Endothelial cell of umbilical vein (primary cell): ENCODE measurements around the gene MCC. TPM values are rescaled to one million over a fixed set of nuclear protein-coding genes. Genes with fewer than 3 reads are reported as not detected.

Experiments used
- BruUV-seq: library from RNA; stranded (reverse); fragments of 400-500 nt; replicated peaks from 2 replicates; lab custom pipeline; 2021; lab: Mats Ljungman, UMichigan
- CTCF ChIA-PET: fragments of 300-600, 350-600 bp; sonication (Branson Sonifier 250); formaldehyde crosslinking; loops from one replicate; lab custom pipeline; 2021; ENCODE audit warnings: antibody characterized with exemption, inconsistent platforms; lab: Charles Lee
- POLR2A ChIA-PET: fragments of 300-600, 350-600 bp; sonication (Branson Sonifier 250); formaldehyde crosslinking; loops from one replicate; lab custom pipeline; 2021; ENCODE audit warnings: antibody characterized with exemption, inconsistent platforms; lab: Charles Lee
- DNase-seq: peaks from one replicate; pipeline ENCODE4 v3.0.0-alpha.2; 2011; ENCODE audit warnings: low read depth, low spot score
- FAIRE-seq: peaks from 2 replicates; lab custom pipeline; 2011; peaks lifted over from hg19 to GRCh38; lab: Jason Lieb, UNC
- H2AFZ ChIP-seq: 2 replicates; pipeline ENCODE4 v1.6.0; 2012; ENCODE audit warnings: low read depth, low read length, control low read depth, inconsistent platforms
- H3K27ac ChIP-seq: 2 replicates; pipeline ENCODE4 v1.5.1; 2011; ENCODE audit warnings: low read depth, mild to moderate bottlenecking, control low read depth, low read length, moderate library complexity; ENCODE audit not compliant: insufficient read depth
- H3K27me3 ChIP-seq, 2 experiments: 2 replicates each; pipeline versions ENCODE4 v1.6.0 to v1.6.1; 2011; ENCODE audit warnings: low read length in 2 of 2, mixed read lengths in 1 of 2; ENCODE audit not compliant: control insufficient read depth in 2 of 2, insufficient read depth in 2 of 2
- H3K36me3 ChIP-seq, 2 experiments: 2 replicates in 1 of 2; 3 replicates in 1 of 2; pipeline ENCODE4 v1.5.1; 2011; ENCODE audit warnings: low read length in 2 of 2, mild to moderate bottlenecking in 1 of 2, moderate library complexity in 1 of 2; ENCODE audit not compliant: control insufficient read depth in 2 of 2, insufficient read depth in 2 of 2; ENCODE audit errors: extremely low read depth in 1 of 2
- H3K4me1 ChIP-seq: 3 replicates; pipeline ENCODE4 v1.5.1; 2011; ENCODE audit warnings: mild to moderate bottlenecking, low read length; ENCODE audit not compliant: control insufficient read depth, insufficient read depth; ENCODE audit errors: extremely low read depth
- H3K4me2 ChIP-seq: 2 replicates; pipeline ENCODE4 v1.6.1; 2011; ENCODE audit warnings: low read length, control low read depth, mixed read lengths; ENCODE audit not compliant: insufficient read depth
- H3K4me3 ChIP-seq, 3 experiments: fragments of 200-600 bp in 1 of 3; sonication (generic), shearing (Covaris generic) in 1 of 3; replicated peaks in 1 of 3; 2 replicates each; pipeline ENCODE4 v1.5.1; 2011 to 2016; ENCODE audit warnings: control low read depth in 3 of 3, low read length in 3 of 3, mild to moderate bottlenecking in 2 of 3, inconsistent platforms in 1 of 3, low read depth in 1 of 3, moderate library complexity in 1 of 3; ENCODE audit not compliant: insufficient read depth in 1 of 3
- H3K79me2 ChIP-seq: 2 replicates; pipeline ENCODE4 v1.6.0; 2012; ENCODE audit warnings: low read length, inconsistent platforms; ENCODE audit not compliant: control insufficient read depth, insufficient read depth
- H3K9ac ChIP-seq: replicated peaks from 2 replicates; pipeline ENCODE3; 2011; ENCODE audit warnings: low read length, control low read depth; ENCODE audit not compliant: insufficient read depth; ENCODE audit errors: extremely low read depth
- H3K9me1 ChIP-seq: replicated peaks from 3 replicates; pipeline ENCODE4 v1.6.0; 2011; ENCODE audit warnings: mild to moderate bottlenecking, low read length; ENCODE audit not compliant: control insufficient read depth, insufficient read depth; ENCODE audit errors: extremely low read depth
- H3K9me3 ChIP-seq: replicated peaks from 2 replicates; pipeline ENCODE4 v1.5.1; 2012; ENCODE audit warnings: low read length, inconsistent platforms; ENCODE audit not compliant: control insufficient read depth, insufficient read depth
- H4K20me1 ChIP-seq: replicated peaks from 2 replicates; pipeline ENCODE3; 2011; ENCODE audit warnings: mild to moderate bottlenecking, low read length; ENCODE audit not compliant: control insufficient read depth, insufficient read depth; ENCODE audit errors: extremely low read depth
- EZH2 ChIP-seq: IDR thresholded peaks from 2 replicates; pipeline ENCODE4 v1.6.1; 2012; ENCODE audit warnings: borderline replicate concordance, low read depth, mild to moderate bottlenecking, moderate library complexity, low read length, inconsistent platforms; ENCODE audit not compliant: severe bottlenecking
- FOS ChIP-seq: IDR thresholded peaks from 2 replicates; pipeline ENCODE4 v1.6.1; 2011; ENCODE audit warnings: mild to moderate bottlenecking, low read length, moderate library complexity, borderline replicate concordance; ENCODE audit not compliant: insufficient read depth
- GATA2 ChIP-seq: IDR thresholded peaks from 2 replicates; pipeline ENCODE4 v1.7.0; 2011; ENCODE audit warnings: low read depth, mild to moderate bottlenecking, moderate library complexity, mixed read lengths, low read length; ENCODE audit not compliant: insufficient read length, insufficient read depth
- JUN ChIP-seq: IDR thresholded peaks from 2 replicates; pipeline ENCODE4 v1.6.1; 2011; ENCODE audit warnings: borderline replicate concordance, low read depth; ENCODE audit not compliant: insufficient read length, insufficient read depth
- MYC ChIP-seq: IDR thresholded peaks from one replicate; pipeline ENCODE4 v1.6.1; 2011; ENCODE audit warnings: mild to moderate bottlenecking, low read depth, low read length
- POLR2A ChIP-seq: IDR thresholded peaks from 2 replicates; pipeline ENCODE4 v1.6.1; 2012; ENCODE audit warnings: low read depth, mild to moderate bottlenecking, control low read depth, low read length
- POLR2AphosphoS5 ChIP-seq: IDR thresholded peaks from 2 replicates; pipeline ENCODE4 v1.6.1; 2012; ENCODE audit warnings: low read depth, mild to moderate bottlenecking, control low read depth, low read length, moderate library complexity; ENCODE audit not compliant: insufficient read depth
- dilution Hi-C: fragments of 300-500 bp; cut with MboI; formaldehyde crosslinking; loops from one replicate; pipeline ENCODE4 v1.15.0; 2019; ENCODE audit warnings: low sequenced_read_pairs; ENCODE audit not compliant: extremely low pct_ligation_motif_present
- intact Hi-C: fragments of 100-400 bp; cut with micrococcal nuclease; formaldehyde crosslinking; loops from one replicate; pipeline ENCODE4 v1.10.0; 2022
- polyA plus RNA-seq, 4 experiments: library from polyadenylated mRNA; depleted of rRNA in 3 of 4; stranded (reverse) in 3 of 4; unstranded in 1 of 4; fragments of >200 nt; gene quantifications; 2 replicates each; pipeline versions ENCODE4 v1.2.1 to v1.2.3, GENCODE V29; 2011 to 2012; ENCODE audit warnings: missing spikeins in 1 of 4
- total RNA-seq: library from RNA; stranded (reverse); gene quantifications from 2 replicates; pipeline ENCODE4 v1.2.3, GENCODE V29; 2021
- TF ChIP-seq, protein P1 (sequence below), 2 donors: IDR thresholded peaks; 1 replicate in 1 of 2; 2 replicates in 1 of 2; pipeline ENCODE4 v1.5.1; 2011; ENCODE audit warnings: low read length in 2 of 2, mild to moderate bottlenecking in 2 of 2, moderate library complexity in 2 of 2, control low read depth in 1 of 2, inconsistent platforms in 1 of 2, low read depth in 1 of 2; ENCODE audit not compliant: insufficient read depth in 1 of 2; ENCODE audit errors: extremely low read depth in 1 of 2
- TF ChIP-seq, protein P2 (sequence below): IDR thresholded peaks from 2 replicates; pipeline ENCODE4 v1.6.1; 2011; ENCODE audit not compliant: insufficient read depth, insufficient read length

The MCC gene
- total and polyA plus RNA-seq, 2 donors (not counting 3 experiments of a cell fraction or from before 2014, with no cell fraction given), result 6.9 to 27.5 TPM

DNA sequence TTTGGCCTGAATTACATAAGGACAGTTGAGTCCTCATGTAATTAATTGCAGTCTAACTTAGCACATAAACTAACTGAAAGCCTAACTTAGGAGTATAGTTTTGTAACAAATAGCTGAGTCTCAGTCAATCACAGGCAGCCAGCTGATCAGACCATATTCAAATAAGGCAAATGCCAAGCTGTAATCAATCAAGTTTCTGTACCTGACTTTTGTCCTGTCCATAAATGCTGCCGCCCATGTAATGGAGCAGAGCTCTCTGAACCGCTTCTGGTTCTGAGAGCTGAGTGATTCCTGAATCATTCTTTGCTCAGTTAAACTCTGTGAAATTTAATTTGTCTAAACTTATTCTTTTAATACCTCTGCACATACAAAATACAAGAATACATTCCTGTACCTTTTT lies 158.3 kb downstream of the MCC start:
- dilution Hi-C loops, result no loop called here
- CTCF ChIA-PET, result interaction anchor here (0.6 to 2.9 kb wide), 8 partner anchors 32 to 334 kb away, joined by 3 to 97 read pairs (median 4); no protein-coding TSS in a partner anchor
- H3K27me3 ChIP-seq, result no peaks in the 10 kb centered on the region
- H4K20me1 ChIP-seq, result no peaks in the 10 kb centered on the region
- H2AFZ ChIP-seq, result no peak overlapping the region
- POLR2A ChIA-PET, result no interaction called here
- H3K4me3 ChIP-seq, result no peak overlapping the region
- no peak overlapping the region for H3K27ac ChIP-seq
- H3K4me2 ChIP-seq, result peak overlapping the region; percentile 57
- H3K4me1 ChIP-seq, result peaks cover 9% of the 10 kb centered on the region
- no peaks in the 10 kb centered on the region for H3K79me2 ChIP-seq
- BruUV-seq, result no TSS peak
- FAIRE-seq (no peak), DNase-seq (no peak)
- H3K36me3 ChIP-seq, result no peaks in the 10 kb centered on the region
- H3K9ac ChIP-seq, result no peak overlapping the region
- H3K9me3 ChIP-seq, result no peaks in the 10 kb centered on the region
- TF ChIP-seq, protein P1, sequence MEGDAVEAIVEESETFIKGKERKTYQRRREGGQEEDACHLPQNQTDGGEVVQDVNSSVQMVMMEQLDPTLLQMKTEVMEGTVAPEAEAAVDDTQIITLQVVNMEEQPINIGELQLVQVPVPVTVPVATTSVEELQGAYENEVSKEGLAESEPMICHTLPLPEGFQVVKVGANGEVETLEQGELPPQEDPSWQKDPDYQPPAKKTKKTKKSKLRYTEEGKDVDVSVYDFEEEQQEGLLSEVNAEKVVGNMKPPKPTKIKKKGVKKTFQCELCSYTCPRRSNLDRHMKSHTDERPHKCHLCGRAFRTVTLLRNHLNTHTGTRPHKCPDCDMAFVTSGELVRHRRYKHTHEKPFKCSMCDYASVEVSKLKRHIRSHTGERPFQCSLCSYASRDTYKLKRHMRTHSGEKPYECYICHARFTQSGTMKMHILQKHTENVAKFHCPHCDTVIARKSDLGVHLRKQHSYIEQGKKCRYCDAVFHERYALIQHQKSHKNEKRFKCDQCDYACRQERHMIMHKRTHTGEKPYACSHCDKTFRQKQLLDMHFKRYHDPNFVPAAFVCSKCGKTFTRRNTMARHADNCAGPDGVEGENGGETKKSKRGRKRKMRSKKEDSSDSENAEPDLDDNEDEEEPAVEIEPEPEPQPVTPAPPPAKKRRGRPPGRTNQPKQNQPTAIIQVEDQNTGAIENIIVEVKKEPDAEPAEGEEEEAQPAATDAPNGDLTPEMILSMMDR (IDR thresholded peaks at IDR 0.05; ENCODE audit: extremely low read depth in 1 of 2, insufficient read depth in 1 of 2, low read depth in 1 of 2, low read length in 2 of 2), result no peak
- TF ChIP-seq EZH2, result no peak
- TF ChIP-seq POLR2A, result no peak
- TF ChIP-seq, protein P2, sequence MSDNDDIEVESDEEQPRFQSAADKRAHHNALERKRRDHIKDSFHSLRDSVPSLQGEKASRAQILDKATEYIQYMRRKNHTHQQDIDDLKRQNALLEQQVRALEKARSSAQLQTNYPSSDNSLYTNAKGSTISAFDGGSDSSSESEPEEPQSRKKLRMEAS, result no peak
- no peak for TF ChIP-seq FOS
- no peak for TF ChIP-seq MYC
- no peak for TF ChIP-seq GATA2
- no peak for TF ChIP-seq JUN
- no peak for TF ChIP-seq POLR2AphosphoS5
- intact Hi-C loops, result loop anchor here (1.0 to 2.0 kb wide), 4 partner anchors 35 to 334 kb away; no protein-coding TSS in a partner anchor
- no peaks in the 10 kb centered on the region for H3K9me1 ChIP-seq
